CD4-positive, alpha-beta T cell (primary cell): ENCODE results near the gene CD96. TPM values are rescaled to one million over a fixed set of nuclear protein-coding genes. Genes with fewer than 3 reads are reported as not detected.
A peak's percentile ranks its signal among the peaks of the same experiment; 100 is the strongest.
"Not testable (repeated sequence)": the region's sequence is repeated elsewhere in the genome, so short reads cannot be mapped to it uniquely, and the experiment has no call there.

Experiments
- ATAC-seq: fragments of 200-7000 bp; cut with Tn5 transposase; one replicate; pipeline ENCODE4 v1.10.0; 2022; ENCODE audit warnings: mild to moderate bottlenecking; ENCODE audit not compliant: poor library complexity
- CTCF ChIA-PET: fragments of 350-600 bp; sonication (Branson Sonifier 250); formaldehyde crosslinking; loops from one replicate; lab custom pipeline; 2021; ENCODE audit warnings: antibody characterized with exemption, inconsistent platforms; lab: Charles Lee
- POLR2A ChIA-PET: fragments of 350-600 bp; sonication (Branson Sonifier 250); formaldehyde crosslinking; loops from one replicate; lab custom pipeline; 2021; ENCODE audit warnings: antibody characterized with exemption, inconsistent platforms; lab: Charles Lee
- DNase-seq, 14 experiments: peaks; one replicate each; pipeline ENCODE4 v3.0.0-alpha.2; 2013 to 2020; ENCODE audit warnings: mixed read lengths in 2 of 14
- H3K27ac ChIP-seq, 2 donors: one replicate each; pipeline versions ENCODE4 v1.5.1 to v1.7.0; 2013; ENCODE audit warnings: low read length in 2 of 2, low read depth in 1 of 2, mild to moderate bottlenecking in 1 of 2
- H3K27me3 ChIP-seq, 2 experiments: 1 replicate in 1 of 2; 2 replicates in 1 of 2; pipeline versions ENCODE4 v1.6.1 to v1.7.0; 2013; ENCODE audit warnings: low read length in 2 of 2, control low read depth in 1 of 2, mild to moderate bottlenecking in 1 of 2, moderate library complexity in 1 of 2; ENCODE audit not compliant: insufficient read depth in 2 of 2, control insufficient read depth in 1 of 2
- H3K36me3 ChIP-seq: one replicate; pipeline ENCODE4 v1.6.1; 2013; ENCODE audit warnings: low read length, control low read depth; ENCODE audit not compliant: insufficient read depth
- H3K4me1 ChIP-seq: one replicate; pipeline ENCODE4 v1.6.1; 2013; ENCODE audit warnings: low read length, control low read depth; ENCODE audit not compliant: insufficient read depth
- H3K4me3 ChIP-seq: one replicate; pipeline ENCODE4 v1.5.1; 2013; ENCODE audit warnings: mild to moderate bottlenecking, low read length, moderate library complexity
- H3K9me3 ChIP-seq, 2 experiments: 1 replicate in 1 of 2; 2 replicates in 1 of 2; pipeline versions ENCODE4 v1.6.1 to v1.7.0; 2013; ENCODE audit warnings: low read length in 2 of 2, mild to moderate bottlenecking in 2 of 2, control low read depth in 1 of 2, moderate library complexity in 1 of 2; ENCODE audit not compliant: control insufficient read depth in 1 of 2, insufficient read depth in 1 of 2
- H3K27ac Mint-ChIP-seq: one replicate; pipeline ENCODE4 v1.8.0; 2020; ENCODE audit warnings: mixed read lengths
- H3K27me3 Mint-ChIP-seq: one replicate; pipeline ENCODE4 v1.8.0; 2021; ENCODE audit warnings: mixed read lengths
- H3K36me3 Mint-ChIP-seq: one replicate; pipeline ENCODE4 v1.8.0; 2021; ENCODE audit warnings: low read depth, mixed read lengths
- H3K4me1 Mint-ChIP-seq: one replicate; pipeline ENCODE4 v1.8.0; 2021; ENCODE audit warnings: low read depth, mixed read lengths
- H3K4me3 Mint-ChIP-seq: one replicate; pipeline ENCODE4 v1.8.0; 2020; ENCODE audit warnings: mild to moderate bottlenecking, mixed read lengths
- H3K9me3 Mint-ChIP-seq: one replicate; pipeline ENCODE4 v1.8.0; 2020; ENCODE audit warnings: mixed read lengths
- CTCF ChIP-seq: fragments of 200-600 bp; IDR thresholded peaks from one replicate; pipeline ENCODE4 v1.8.0; 2022; ENCODE audit warnings: antibody characterized with exemption, mild to moderate bottlenecking
- intact Hi-C, 2 experiments: fragments of 100-400 bp; cut with DNase I in 1 of 2; cut with micrococcal nuclease in 1 of 2; formaldehyde crosslinking; loops; one replicate each; pipeline versions ENCODE4 v1.15.1 to v1.9.0; 2023 to 2025; cut with DNase I, micrococcal nuclease
- total RNA-seq, 174 experiments: library from RNA in 2 of 174; stranded (reverse) in 2 of 174; gene quantifications; one replicate each; pipeline ENCODE4 v1.2.3 and lab custom pipeline; 2021 to 2026

CD96 gene
- total RNA-seq, 2 experiments from 2014 or later = 194 to 205 TPM

- intact Hi-C loops = no loop called here
Measured at GRCh38 chr3:111627092-111627491, 85.1 kb downstream of the CD96 start.

GRCh38 chr3:111629018-111629417 is 87.0 kb downstream of the CD96 start:
- H3K4me3 Mint-ChIP-seq, intact Hi-C loops, H3K27me3 ChIP-seq, ATAC-seq, DNase-seq, H3K4me1 Mint-ChIP-seq, H3K4me1 ChIP-seq, H3K9me3 ChIP-seq, H3K27me3 Mint-ChIP-seq, H3K4me3 ChIP-seq, H3K27ac ChIP-seq, H3K27ac Mint-ChIP-seq, H3K9me3 Mint-ChIP-seq: not testable (repeated sequence)
- ChIA-PET CTCF (interaction anchor here (2.0 kb wide), 1 partner anchor 12 kb away, joined by 4 read pairs; no protein-coding TSS in a partner anchor), POLR2A (interaction anchor here (1.9 kb wide), 1 partner anchor 18 kb away, joined by 4 read pairs; no protein-coding TSS in a partner anchor)
- H3K36me3 Mint-ChIP-seq = peaks cover 96% of the 10 kb centered on the region
- H3K36me3 ChIP-seq = peaks cover 36% of the 10 kb centered on the region

More at GRCh38 chr3:111627092-111627491, 85.1 kb downstream of the CD96 start:
- DNase-seq = no peak
- no peak for TF ChIP-seq CTCF
- CTCF ChIA-PET = interaction anchor here (2.0 kb wide), 1 partner anchor 11 kb away, joined by 4 read pairs; no protein-coding TSS in a partner anchor
- no peak for ATAC-seq
- Histone ChIP-seq H3K4me3 (no peak overlapping the region), H3K9me3 (no peaks in the 10 kb centered on the region), H3K27me3 (no peaks in the 10 kb centered on the region), H3K27ac (no peak overlapping the region), H3K4me1 (no peaks in the 10 kb centered on the region), H3K36me3 (peaks cover 50% of the 10 kb centered on the region)
- Mint-ChIP-seq H3K27me3 (no peaks in the 10 kb centered on the region), H3K4me1 (no peaks in the 10 kb centered on the region), H3K27ac (no peak overlapping the region), H3K9me3 (peaks cover 7% of the 10 kb centered on the region), H3K36me3 (peaks cover 98% of the 10 kb centered on the region), H3K4me3 (no peak overlapping the region)
- POLR2A ChIA-PET = no interaction called here

GRCh38 chr3:111630638-111631037 is 88.6 kb downstream of the CD96 start:
- CTCF ChIA-PET, H3K9me3 ChIP-seq, H3K27me3 ChIP-seq, H3K4me3 ChIP-seq, ATAC-seq, DNase-seq, intact Hi-C loops, H3K27ac ChIP-seq, H3K4me1 Mint-ChIP-seq, H3K27me3 Mint-ChIP-seq, H3K9me3 Mint-ChIP-seq, H3K4me1 ChIP-seq, H3K4me3 Mint-ChIP-seq: not testable (repeated sequence)
- H3K36me3 Mint-ChIP-seq = peaks cover 95% of the 10 kb centered on the region
- POLR2A ChIA-PET = interaction anchor here (0.6 kb wide), 1 partner anchor 27 kb away, joined by 4 read pairs; no protein-coding TSS in a partner anchor
- H3K36me3 ChIP-seq = peaks cover 20% of the 10 kb centered on the region
- H3K27ac Mint-ChIP-seq = peak overlapping the region; percentile 5

GRCh38 chr3:111635403-111635802 is 93.4 kb downstream of the CD96 start:
- Mint-ChIP-seq H3K36me3 (peaks cover 96% of the 10 kb centered on the region), H3K9me3 (peaks cover 4% of the 10 kb centered on the region), H3K4me1 (peaks cover 3% of the 10 kb centered on the region), H3K4me3 (no peak overlapping the region), H3K27me3 (no peaks in the 10 kb centered on the region), H3K27ac (no peak overlapping the region)
- Histone ChIP-seq H3K4me1 (no peaks in the 10 kb centered on the region), H3K27me3 (no peaks in the 10 kb centered on the region), H3K9me3 (no peaks in the 10 kb centered on the region), H3K4me3 (no peak overlapping the region), H3K27ac (no peak overlapping the region), H3K36me3 (peaks cover 33% of the 10 kb centered on the region)
- no peak for TF ChIP-seq CTCF
- ATAC-seq = no peak
- intact Hi-C loops = no loop called here
- ChIA-PET POLR2A (no interaction called here), CTCF (no interaction called here)
- DNase-seq = no peak
